ENCODE measurements around the gene VIPR2.

GRCh38 chr7:159115601-159116501 lies 28.8 kb downstream of the VIPR2 start:
- TF ChIP-seq, protein P1, sequence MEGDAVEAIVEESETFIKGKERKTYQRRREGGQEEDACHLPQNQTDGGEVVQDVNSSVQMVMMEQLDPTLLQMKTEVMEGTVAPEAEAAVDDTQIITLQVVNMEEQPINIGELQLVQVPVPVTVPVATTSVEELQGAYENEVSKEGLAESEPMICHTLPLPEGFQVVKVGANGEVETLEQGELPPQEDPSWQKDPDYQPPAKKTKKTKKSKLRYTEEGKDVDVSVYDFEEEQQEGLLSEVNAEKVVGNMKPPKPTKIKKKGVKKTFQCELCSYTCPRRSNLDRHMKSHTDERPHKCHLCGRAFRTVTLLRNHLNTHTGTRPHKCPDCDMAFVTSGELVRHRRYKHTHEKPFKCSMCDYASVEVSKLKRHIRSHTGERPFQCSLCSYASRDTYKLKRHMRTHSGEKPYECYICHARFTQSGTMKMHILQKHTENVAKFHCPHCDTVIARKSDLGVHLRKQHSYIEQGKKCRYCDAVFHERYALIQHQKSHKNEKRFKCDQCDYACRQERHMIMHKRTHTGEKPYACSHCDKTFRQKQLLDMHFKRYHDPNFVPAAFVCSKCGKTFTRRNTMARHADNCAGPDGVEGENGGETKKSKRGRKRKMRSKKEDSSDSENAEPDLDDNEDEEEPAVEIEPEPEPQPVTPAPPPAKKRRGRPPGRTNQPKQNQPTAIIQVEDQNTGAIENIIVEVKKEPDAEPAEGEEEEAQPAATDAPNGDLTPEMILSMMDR (conservative IDR thresholded peaks at IDR 0.05): no peak; the same call in 1 of the 2 replicates
- TF ChIP-seq ZFX (IDR thresholded peaks at IDR 0.05): no peak
